DMS53 (cell line): ENCODE measurements around the gene ADAP1.
"Not testable (repeated sequence)": the region's sequence is repeated elsewhere in the genome, so short reads cannot be mapped to it uniquely, and the experiment has no call there.

ENCODE experiments used
- DNase-seq: peaks from one replicate; lab custom pipeline; 2025; lab: John Stamatoyannopoulos, UW

ADAP1 gene

GRCh38 chr7:938546-939185 is 15.8 kb downstream of the ADAP1 start:
- DNase-seq: no peak

GRCh38 chr7:937856-938484 is 16.5 kb downstream of the ADAP1 start:
- no peak for DNase-seq

- peak; percentile 25 for DNase-seq
Observed at GRCh38 chr7:936386-937054, 18.0 kb downstream of the ADAP1 start.

- DNase-seq: no peak
Observed at GRCh38 chr7:935874-936385, 18.6 kb downstream of the ADAP1 start.

GRCh38 chr7:935164-935873 is 19.2 kb downstream of the ADAP1 start:
- DNase-seq: no peak

- no peak for DNase-seq
Observed at GRCh38 chr7:934469-935163, 19.9 kb downstream of the ADAP1 start.

- no peak for DNase-seq
Observed at GRCh38 chr7:932651-932975, 21.9 kb downstream of the ADAP1 start.

- DNase-seq: no peak
Observed at GRCh38 chr7:931871-932650, 22.4 kb downstream of the ADAP1 start.

GRCh38 chr7:930975-931758 is 23.3 kb downstream of the ADAP1 start:
- DNase-seq: no peak

GRCh38 chr7:929311-929711 is 25.2 kb downstream of the ADAP1 start:
- no peak for DNase-seq

- DNase-seq: no peak
Observed at GRCh38 chr7:927031-927671, 27.3 kb downstream of the ADAP1 start.

GRCh38 chr7:926061-927030 is 28.1 kb downstream of the ADAP1 start:
- DNase-seq: no peak

- no peak for DNase-seq
Observed at GRCh38 chr7:925601-926000, 28.9 kb downstream of the ADAP1 start.

GRCh38 chr7:924541-925231 is 29.8 kb downstream of the ADAP1 start:
- DNase-seq: no peak

- DNase-seq: not testable (repeated sequence)
Observed at GRCh38 chr7:924042-924441, 30.4 kb downstream of the ADAP1 start.

GRCh38 chr7:923108-924041 is 31.1 kb downstream of the ADAP1 start:
- DNase-seq: no peak
